ENCODE results near the gene OOSP2.

Gene OOSP2

GRCh38 chr11:60080535-60080934 lies 40.3 kb downstream of the OOSP2 start:
- no peak for DNase-seq

GRCh38 chr11:60084631-60085273 lies 44.5 kb downstream of the OOSP2 start:
- DNase-seq = no peak

- DNase-seq = no peak
Measured at GRCh38 chr11:60085909-60086308, 45.7 kb downstream of the OOSP2 start.

- no peak for DNase-seq
Measured at GRCh38 chr11:60087239-60087638, 47.0 kb downstream of the OOSP2 start.

- no peak for DNase-seq
Measured at GRCh38 chr11:60088364-60088763, 48.2 kb downstream of the OOSP2 start, which contains the start of gene MS4A2. TSS of gene MS4A2 (plus strand) at chr11:60088664. CDS start at chr11:60088766, 102 bp downstream.

GRCh38 chr11:60095477-60096120 lies 55.4 kb downstream of the OOSP2 start:
- no peak for DNase-seq

GRCh38 chr11:60097189-60097588 lies 57.0 kb downstream of the OOSP2 start:
- DNase-seq = no peak

Data from CD4-positive, alpha-beta T cell treated with Interleukin-4 for 4 hours (primary cell).